ENCODE data around the gene AFAP1L1.

AFAP1L1 gene

GRCh38 chr5:149284501-149284900, 12.8 kb downstream of the AFAP1L1 start:
- DNase-seq (ENCODE audit: low read depth in 2 of 2), result no peak

DNA sequence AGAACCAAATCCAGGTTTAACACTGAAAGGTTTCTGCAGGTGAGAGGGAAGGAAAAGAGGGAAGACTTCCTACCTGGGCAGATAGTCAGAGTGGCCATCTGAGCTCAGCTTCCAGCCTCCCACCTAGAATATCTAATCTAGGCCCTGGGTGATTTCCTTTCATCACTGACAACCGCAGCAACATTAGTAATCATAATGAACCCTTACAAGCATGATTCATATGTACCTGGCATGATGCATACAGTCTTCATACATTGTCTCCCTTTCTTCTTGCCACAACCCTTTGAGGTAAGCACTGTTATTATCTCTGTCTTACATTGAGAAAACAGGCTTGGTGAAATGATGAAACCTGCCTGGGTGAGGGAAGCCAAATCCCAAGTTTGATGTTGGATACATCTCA, 13.5 kb downstream of the AFAP1L1 start:
- DNase-seq (ENCODE audit: low read depth in 2 of 2), result no peak

DNA sequence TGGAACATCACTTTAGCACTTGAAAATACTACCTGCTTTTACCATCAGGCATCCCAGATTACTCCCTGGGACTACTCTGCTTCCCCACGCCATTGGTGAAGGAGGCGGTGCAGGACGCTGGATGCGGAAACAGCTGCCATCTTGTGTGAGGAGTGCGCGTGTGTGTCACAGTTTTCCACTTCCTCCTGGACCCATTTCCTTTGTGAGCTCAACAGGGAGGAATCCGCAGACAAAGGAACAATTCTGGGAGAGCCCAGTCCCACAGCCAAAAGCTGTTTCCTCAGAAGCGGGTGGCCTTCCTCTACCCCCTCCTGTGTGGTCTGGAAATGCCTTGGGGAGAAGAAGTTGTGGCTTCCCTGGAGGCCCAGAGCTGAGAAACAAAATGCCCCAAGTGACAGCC, 16.8 kb downstream of the AFAP1L1 start:
- DNase-seq (ENCODE audit: low read depth in 2 of 2), result no peak

DNA sequence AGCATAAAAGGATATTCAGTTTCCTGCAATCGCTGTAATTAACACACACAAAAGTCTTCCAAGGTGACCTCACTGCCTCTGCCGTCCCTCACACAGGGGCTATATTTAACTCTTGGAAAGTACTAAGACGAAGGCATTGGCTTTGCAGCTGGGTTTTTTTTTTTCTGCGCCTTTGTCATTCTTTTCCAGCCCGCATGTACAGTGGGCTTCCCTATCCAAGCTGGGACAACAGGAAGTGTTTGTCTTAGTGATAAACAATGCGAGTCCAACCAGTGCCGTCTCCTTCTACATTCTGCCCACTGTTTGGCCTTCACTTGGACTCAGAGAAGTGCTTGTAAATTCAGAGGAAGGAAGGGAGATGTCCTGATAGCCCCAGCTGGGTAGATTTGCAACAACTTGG, 17.6 kb downstream of the AFAP1L1 start:
- DNase-seq (ENCODE audit: low read depth in 2 of 2), result no peak

GRCh38 chr5:149294872-149295829, 23.5 kb downstream of the AFAP1L1 start:
- DNase-seq (ENCODE audit: low read depth in 2 of 2), result no peak

DNA sequence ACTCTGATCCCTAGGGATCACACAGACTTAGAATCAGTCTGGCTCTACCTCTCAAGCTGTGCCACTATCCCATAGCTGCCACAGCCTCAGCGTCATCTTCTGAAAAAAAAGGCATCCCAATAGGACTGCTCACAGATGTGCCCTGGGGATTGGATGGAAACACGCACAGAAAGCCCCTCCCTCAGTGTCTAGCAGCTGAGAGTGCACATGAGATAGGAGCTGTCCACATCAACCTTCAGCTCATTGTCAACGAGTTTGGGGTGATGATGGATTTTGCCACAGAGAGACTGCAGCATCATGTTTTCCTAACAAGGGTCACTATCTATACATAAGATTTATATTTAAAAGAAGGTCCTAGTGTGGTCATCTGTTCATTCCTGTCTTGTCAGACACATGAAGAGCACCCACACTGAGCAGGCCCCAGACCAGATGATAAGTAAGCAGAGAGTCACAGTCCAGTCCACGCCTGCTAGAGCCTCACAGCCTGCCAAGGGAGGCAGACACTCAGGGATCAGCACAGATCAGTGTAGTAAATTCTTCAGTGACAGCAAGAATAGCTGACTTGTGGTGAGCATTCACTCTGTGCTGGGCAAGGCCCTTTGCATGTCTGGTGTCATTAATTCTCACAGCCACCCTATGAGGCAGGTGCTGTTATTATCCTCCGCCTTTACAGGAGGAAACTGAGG, 25.8 kb downstream of the AFAP1L1 start:
- DNase-seq (ENCODE audit: low read depth in 2 of 2), result no peak

- no peak for DNase-seq (ENCODE audit: low read depth in 2 of 2)
Measured at GRCh38 chr5:149298163-149298562, 26.5 kb downstream of the AFAP1L1 start.

DNA sequence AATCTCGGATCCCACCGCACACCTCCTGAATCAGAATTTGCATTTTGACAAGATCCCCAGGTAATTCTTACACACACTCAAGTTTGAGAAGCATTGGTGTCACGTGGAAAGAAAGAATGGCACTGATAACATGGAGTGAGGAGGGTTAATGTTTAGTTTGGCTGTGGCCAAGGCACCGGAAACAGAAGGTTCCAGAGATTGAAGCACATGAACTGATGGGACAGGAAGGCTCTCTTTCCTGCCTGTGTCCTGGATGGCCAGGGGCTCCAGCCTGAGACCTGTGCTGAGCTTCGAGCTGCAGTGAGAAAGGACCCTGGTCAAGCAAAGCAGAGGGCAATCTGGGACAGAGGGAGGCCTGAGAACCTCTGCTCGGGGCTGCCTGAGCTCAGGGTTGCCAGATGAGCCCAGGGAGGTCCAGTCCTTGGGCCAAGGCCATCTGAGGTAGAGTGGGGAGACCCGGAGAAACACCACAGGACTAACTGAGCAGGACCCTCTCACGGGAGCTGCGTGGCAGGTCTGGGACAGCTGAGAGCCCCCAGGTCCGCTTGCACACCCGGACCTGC, 27.3 kb downstream of the AFAP1L1 start:
- DNase-seq (ENCODE audit: low read depth in 2 of 2), result no peak

DNA sequence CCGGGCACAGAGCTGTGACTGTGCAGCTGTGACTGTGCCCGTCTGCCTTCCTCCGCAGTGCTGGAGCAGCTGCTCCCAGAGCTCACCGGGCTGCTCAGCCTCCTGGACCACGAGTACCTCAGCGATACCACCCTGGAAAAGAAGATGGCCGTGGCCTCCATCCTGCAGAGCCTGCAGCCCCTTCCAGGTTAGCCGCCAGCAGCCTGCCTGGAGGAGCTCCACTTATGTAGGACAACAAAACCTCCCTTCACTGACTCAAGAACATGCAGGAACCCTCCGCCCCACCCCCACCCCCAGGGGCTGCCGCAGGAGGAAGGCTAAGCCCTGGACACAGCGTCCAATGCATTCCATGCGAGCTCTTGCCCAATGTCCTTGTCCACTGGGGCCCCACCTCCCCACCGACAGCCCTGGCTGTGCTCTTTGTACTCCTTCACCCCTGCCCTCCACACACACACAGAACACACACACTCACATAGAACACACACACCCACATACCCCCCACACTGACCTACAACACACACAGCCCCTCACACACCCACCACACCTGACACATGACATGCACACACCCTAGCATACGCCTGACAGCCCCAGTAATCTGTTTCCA, 27.9 kb downstream of the AFAP1L1 start:
- no peak for DNase-seq (ENCODE audit: low read depth in 2 of 2)

DNA sequence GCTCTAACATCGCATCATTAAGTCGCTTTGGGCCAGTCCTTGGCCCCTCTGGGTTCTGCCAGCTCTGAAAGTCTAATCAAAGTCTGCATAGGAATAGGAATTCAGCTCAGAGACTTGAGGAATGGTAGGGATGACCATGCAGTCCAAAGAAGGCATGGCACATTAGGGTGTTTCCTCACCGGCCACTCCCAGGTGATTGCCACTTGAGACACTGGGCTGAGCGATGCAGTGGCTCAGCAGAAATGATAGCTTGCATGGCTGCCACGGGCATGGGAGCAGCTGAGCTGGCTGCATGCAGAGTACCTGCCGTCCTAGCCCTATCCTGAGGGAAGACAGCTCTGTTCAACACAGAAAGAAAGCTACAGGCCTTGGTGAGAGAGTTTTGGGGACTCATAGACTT, 28.8 kb downstream of the AFAP1L1 start:
- DNase-seq (ENCODE audit: low read depth in 2 of 2), result no peak

GRCh38 chr5:149301049-149301743, 29.5 kb downstream of the AFAP1L1 start:
- no peak for DNase-seq (ENCODE audit: low read depth in 2 of 2)

GRCh38 chr5:149301744-149302380, 30.2 kb downstream of the AFAP1L1 start:
- DNase-seq (ENCODE audit: low read depth in 2 of 2), result no peak

GRCh38 chr5:149302641-149303040, 31.0 kb downstream of the AFAP1L1 start:
- DNase-seq (ENCODE audit: low read depth in 2 of 2), result no peak

DNA sequence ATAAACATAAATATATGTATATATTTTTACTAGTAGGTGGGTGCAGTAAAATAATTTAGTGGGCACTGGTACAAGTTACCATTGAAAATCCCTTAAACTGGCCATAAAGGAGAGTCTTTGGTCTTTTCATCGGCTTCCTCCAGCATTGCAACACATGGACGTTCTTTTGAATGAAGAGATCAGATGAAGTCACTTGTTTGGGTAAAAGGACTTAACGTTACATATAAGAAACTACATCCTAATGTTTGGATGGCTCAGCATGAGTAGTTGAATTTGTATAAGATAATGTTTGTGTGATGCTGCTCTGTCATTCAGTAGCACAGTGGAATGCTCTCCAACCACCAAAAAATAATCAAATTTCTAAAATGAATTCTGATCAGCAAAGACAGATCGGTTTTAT, 31.6 kb downstream of the AFAP1L1 start:
- no peak for DNase-seq (ENCODE audit: low read depth in 2 of 2)

DNA sequence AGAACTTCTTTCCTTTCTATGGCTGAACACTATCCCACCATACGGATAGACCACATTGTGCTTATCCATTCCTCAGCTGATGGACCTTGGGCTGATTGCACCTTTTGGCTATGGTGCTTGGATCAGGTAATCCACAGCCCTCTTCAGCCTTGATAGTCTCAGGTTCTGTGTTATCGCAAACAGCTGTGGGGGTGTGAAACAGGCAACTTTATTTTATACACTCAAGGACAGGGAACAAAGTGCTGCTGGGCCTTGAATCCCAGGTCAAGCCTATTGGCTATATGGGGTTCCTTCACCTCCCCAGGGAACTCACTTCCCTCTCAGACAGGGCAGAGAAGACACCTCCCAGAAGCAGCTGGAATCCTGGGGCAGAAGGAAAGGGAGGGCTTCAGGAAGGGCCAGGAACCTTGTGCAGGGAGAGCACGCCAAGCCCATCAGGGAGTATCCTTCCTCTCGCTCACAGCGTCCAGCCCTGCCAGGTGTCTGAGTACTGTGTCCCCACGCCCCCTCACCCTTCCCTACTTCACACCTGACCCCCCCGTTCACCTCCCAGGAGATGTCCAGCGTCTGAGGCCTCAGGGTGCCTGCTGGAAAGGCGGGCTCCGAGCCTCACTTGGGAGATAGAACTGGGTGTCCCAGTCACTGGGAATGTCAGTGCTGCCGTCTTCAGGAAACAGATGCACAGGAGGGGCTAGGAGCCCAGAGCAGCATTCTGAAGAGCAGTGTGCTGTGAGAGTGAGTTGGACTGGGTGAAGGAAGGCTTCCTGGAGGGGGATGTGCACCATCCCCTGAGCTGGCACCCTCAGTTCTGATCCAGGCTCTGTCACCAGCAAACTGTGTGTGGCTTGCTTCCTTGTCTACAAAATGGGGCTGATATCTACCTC, 32.8 kb downstream of the AFAP1L1 start:
- DNase-seq (ENCODE audit: low read depth in 2 of 2), result no peak

DNA sequence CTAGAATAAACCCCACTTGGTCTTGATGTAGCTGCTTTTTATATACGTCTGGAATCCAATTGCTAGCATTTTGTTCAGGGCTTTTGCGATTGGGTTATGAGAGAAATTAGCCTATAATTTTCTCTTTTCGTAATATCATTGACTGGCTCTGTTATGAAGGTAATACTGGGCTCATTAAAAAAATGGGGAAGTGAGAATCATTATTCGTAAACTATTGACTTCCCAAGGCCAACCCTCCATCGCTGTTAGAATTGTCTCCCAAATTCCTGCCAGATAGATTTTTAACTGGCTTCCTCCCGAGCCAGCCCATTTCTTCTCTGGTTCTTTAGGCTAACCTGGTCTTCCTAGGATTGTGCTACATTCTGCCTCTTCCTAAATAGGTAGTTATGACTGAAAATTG, 37.7 kb downstream of the AFAP1L1 start:
- DNase-seq (ENCODE audit: low read depth in 2 of 2), result no peak

DNA sequence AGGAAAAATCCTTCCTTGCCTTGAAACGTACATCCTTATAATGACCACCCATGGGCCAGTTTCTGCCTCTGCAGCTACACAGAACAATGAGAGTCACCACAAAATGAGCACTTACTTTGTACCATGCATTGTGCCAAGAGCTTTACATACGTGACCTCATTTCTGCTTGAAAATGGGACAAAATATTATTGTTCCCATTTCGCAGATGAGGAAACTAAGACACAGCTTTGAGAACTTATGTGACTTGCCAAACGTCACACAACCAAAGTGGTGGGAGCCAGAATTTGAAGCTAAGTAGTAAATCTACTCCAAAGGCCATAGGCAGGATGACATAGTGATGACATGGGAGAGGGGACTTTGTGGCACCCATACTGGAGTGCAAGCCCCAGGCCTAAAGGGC, 38.8 kb downstream of the AFAP1L1 start:
- DNase-seq (ENCODE audit: low read depth in 2 of 2), result no peak

DNA sequence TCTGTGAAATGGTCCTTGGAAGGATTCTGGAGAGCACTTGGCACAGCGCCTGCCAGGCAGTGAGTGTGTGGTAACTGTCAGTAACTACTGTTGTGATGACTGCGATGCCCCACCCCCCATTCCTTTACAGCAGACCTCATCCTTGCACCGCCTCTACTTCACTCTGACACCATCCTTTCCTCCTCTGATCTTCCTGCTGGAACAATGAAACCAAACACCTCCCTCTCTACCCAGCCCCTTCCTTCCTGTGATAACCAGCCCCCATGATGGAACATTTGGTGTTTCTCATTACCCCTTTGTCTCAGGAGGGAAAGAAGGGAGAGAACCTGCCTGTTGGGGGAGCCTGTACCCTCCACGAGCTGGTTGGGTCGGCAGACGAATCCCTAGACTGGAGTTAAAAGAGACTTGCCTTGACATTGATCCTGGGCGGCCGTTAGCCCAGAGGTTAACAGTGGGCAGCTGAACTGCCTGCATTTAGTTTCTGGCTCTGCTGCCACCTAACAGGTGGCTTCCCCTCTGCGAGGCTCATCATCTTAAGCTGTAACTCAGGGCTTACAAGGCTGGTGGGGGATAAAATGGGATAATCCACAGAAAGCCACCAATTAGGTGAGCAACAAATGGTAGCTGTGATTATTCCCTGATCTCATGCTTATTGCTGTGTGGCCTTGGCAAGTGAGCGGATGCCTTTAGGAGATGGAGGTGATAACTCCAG, 39.4 kb downstream of the AFAP1L1 start:
- DNase-seq (ENCODE audit: low read depth in 2 of 2), result no peak

GRCh38 chr5:149313151-149313841, 41.6 kb downstream of the AFAP1L1 start:
- DNase-seq (ENCODE audit: low read depth in 2 of 2), result no peak

All from stimulated activated CD4-positive, alpha-beta T cell treated with anti-CD3 and anti-CD28 coated beads, Interleukin-15, amount 100 ng/mL, for 48 hours (primary cell).